Measurements from ENCODE around the gene OSBPL10.

The OSBPL10 gene

GRCh38 chr3:31800436-31800835 lies 180.6 kb downstream of the OSBPL10 start:
- H3K23ac ChIP-seq (ENCODE audit: low read length), result no peak overlapping the region
- H4K91ac ChIP-seq (ENCODE audit: low read depth, low read length), result no peak overlapping the region
- no peak overlapping the region for H2BK120ac ChIP-seq (ENCODE audit: insufficient read depth, low read length, poor library complexity)
- H2AFZ ChIP-seq (ENCODE audit: insufficient read depth, low read length, poor library complexity), result no peak overlapping the region
- H3K4me1 ChIP-seq (ENCODE audit: control insufficient read depth in 1 of 2, insufficient read depth in 2 of 2, low read length in 2 of 2), result peaks cover 0 to 2% of the 10 kb centered on the region in 2 experiments
- H3K9ac ChIP-seq (ENCODE audit: low read length), result no peak overlapping the region
- no peak overlapping the region for H4K8ac ChIP-seq (ENCODE audit: low read depth, low read length)
- no peak overlapping the region for H3K4me3 ChIP-seq (ENCODE audit: low read depth, low read length)
- no peaks in the 10 kb centered on the region for H3K79me1 ChIP-seq (ENCODE audit: low read length)
- no peak overlapping the region for H3K4me2 ChIP-seq (ENCODE audit: low read length)
- H3K14ac ChIP-seq (ENCODE audit: low read length), result no peak overlapping the region
- H2AK5ac ChIP-seq (ENCODE audit: low read length), result no peak overlapping the region
- H2BK5ac ChIP-seq (ENCODE audit: low read depth, low read length, poor library complexity), result no peak overlapping the region
- no peak overlapping the region for H3K18ac ChIP-seq (ENCODE audit: low read length)
- H2BK12ac ChIP-seq (ENCODE audit: low read length), result no peak overlapping the region
- no peaks in the 10 kb centered on the region for H3K27me3 ChIP-seq (ENCODE audit: insufficient read depth, low read length)
- H3K27ac ChIP-seq (ENCODE audit: low read depth, low read length), result no peak overlapping the region
- H4K12ac ChIP-seq (ENCODE audit: low read depth, low read length), result no peak overlapping the region
- no peak overlapping the region for H3K4ac ChIP-seq (ENCODE audit: low read depth, low read length)
- no peaks in the 10 kb centered on the region for H3K9me3 ChIP-seq (ENCODE audit: insufficient read depth, low read depth, low read length)
- no peak for DNase-seq
- H3K79me2 ChIP-seq (ENCODE audit: control insufficient read depth, insufficient read depth, low read length, poor library complexity), result no peaks in the 10 kb centered on the region
- H3K36me3 ChIP-seq (ENCODE audit: control insufficient read depth in 1 of 2, insufficient read depth in 2 of 2, low read length in 2 of 2), result no peaks in the 10 kb centered on the region
- no CpG with 5 or more reads among the region's 4 CpGs for WGBS (ENCODE audit: extremely low coverage, insufficient coverage, insufficient read length)

GRCh38 chr3:31798840-31799239 lies 182.2 kb downstream of the OSBPL10 start:
- Histone ChIP-seq H3K36me3 (ENCODE audit: control insufficient read depth in 1 of 2, insufficient read depth in 2 of 2, low read length in 2 of 2) (no peaks in the 10 kb centered on the region), H3K79me1 (ENCODE audit: low read length) (no peaks in the 10 kb centered on the region), H3K4me1 (ENCODE audit: control insufficient read depth in 1 of 2, insufficient read depth in 2 of 2, low read length in 2 of 2) (no peaks in the 10 kb centered on the region), H4K8ac (ENCODE audit: low read depth, low read length) (no peak overlapping the region), H3K4ac (ENCODE audit: low read depth, low read length) (no peak overlapping the region), H3K9ac (ENCODE audit: low read length) (no peak overlapping the region), H3K27me3 (ENCODE audit: insufficient read depth, low read length) (no peaks in the 10 kb centered on the region), H2AK5ac (ENCODE audit: low read length) (no peak overlapping the region), H3K18ac (ENCODE audit: low read length) (peak overlapping the region; percentile 40), H3K79me2 (ENCODE audit: control insufficient read depth, insufficient read depth, low read length, poor library complexity) (no peaks in the 10 kb centered on the region), H4K12ac (ENCODE audit: low read depth, low read length) (no peak overlapping the region), H3K9me3 (ENCODE audit: insufficient read depth, low read depth, low read length) (no peaks in the 10 kb centered on the region), H3K14ac (ENCODE audit: low read length) (no peak overlapping the region), H3K27ac (ENCODE audit: low read depth, low read length) (no peak overlapping the region), H2BK12ac (ENCODE audit: low read length) (no peak overlapping the region), H3K23ac (ENCODE audit: low read length) (no peak overlapping the region), H4K91ac (ENCODE audit: low read depth, low read length) (no peak overlapping the region), H3K4me3 (ENCODE audit: low read depth, low read length) (no peak overlapping the region), H3K4me2 (ENCODE audit: low read length) (no peak overlapping the region), H2BK120ac (ENCODE audit: insufficient read depth, low read length, poor library complexity) (no peak overlapping the region), H2AFZ (ENCODE audit: insufficient read depth, low read length, poor library complexity) (no peak overlapping the region), H2BK5ac (ENCODE audit: low read depth, low read length, poor library complexity) (no peak overlapping the region)
- no CpG with 5 or more reads among the region's 4 CpGs for WGBS (ENCODE audit: extremely low coverage, insufficient coverage, insufficient read length)
- no peak for DNase-seq

GRCh38 chr3:31793821-31794220 lies 187.2 kb downstream of the OSBPL10 start:
- H3K27ac ChIP-seq (ENCODE audit: low read depth, low read length), result no peak overlapping the region
- no peak overlapping the region for H3K9ac ChIP-seq (ENCODE audit: low read length)
- H2BK120ac ChIP-seq (ENCODE audit: insufficient read depth, low read length, poor library complexity), result no peak overlapping the region
- no peak overlapping the region for H3K18ac ChIP-seq (ENCODE audit: low read length)
- no peaks in the 10 kb centered on the region for H3K79me2 ChIP-seq (ENCODE audit: control insufficient read depth, insufficient read depth, low read length, poor library complexity)
- no peaks in the 10 kb centered on the region for H3K36me3 ChIP-seq (ENCODE audit: control insufficient read depth in 1 of 2, insufficient read depth in 2 of 2, low read length in 2 of 2)
- no peak overlapping the region for H4K8ac ChIP-seq (ENCODE audit: low read depth, low read length)
- no peak overlapping the region for H2AFZ ChIP-seq (ENCODE audit: insufficient read depth, low read length, poor library complexity)
- H4K12ac ChIP-seq (ENCODE audit: low read depth, low read length), result no peak overlapping the region
- no peak overlapping the region for H3K23ac ChIP-seq (ENCODE audit: low read length)
- no peak overlapping the region for H3K14ac ChIP-seq (ENCODE audit: low read length)
- no peak for DNase-seq
- H3K4ac ChIP-seq (ENCODE audit: low read depth, low read length), result no peak overlapping the region
- no CpG with 5 or more reads among the region's 4 CpGs for WGBS (ENCODE audit: extremely low coverage, insufficient coverage, insufficient read length)
- H3K27me3 ChIP-seq (ENCODE audit: insufficient read depth, low read length), result no peaks in the 10 kb centered on the region
- no peaks in the 10 kb centered on the region for H3K4me1 ChIP-seq (ENCODE audit: control insufficient read depth in 1 of 2, insufficient read depth in 2 of 2, low read length in 2 of 2)
- H4K91ac ChIP-seq (ENCODE audit: low read depth, low read length), result no peak overlapping the region
- H3K79me1 ChIP-seq (ENCODE audit: low read length), result no peaks in the 10 kb centered on the region
- no peak overlapping the region for H2AK5ac ChIP-seq (ENCODE audit: low read length)
- no peak overlapping the region for H2BK12ac ChIP-seq (ENCODE audit: low read length)
- no peak overlapping the region for H2BK5ac ChIP-seq (ENCODE audit: low read depth, low read length, poor library complexity)
- H3K4me2 ChIP-seq (ENCODE audit: low read length), result no peak overlapping the region
- H3K9me3 ChIP-seq (ENCODE audit: insufficient read depth, low read depth, low read length), result no peaks in the 10 kb centered on the region
- H3K4me3 ChIP-seq (ENCODE audit: low read depth, low read length), result no peak overlapping the region

- Histone ChIP-seq H3K4me3 (ENCODE audit: low read depth, low read length) (no peak overlapping the region), H2AK5ac (ENCODE audit: low read length) (no peak overlapping the region), H4K91ac (ENCODE audit: low read depth, low read length) (no peak overlapping the region)
These were observed 190.0 kb downstream of the OSBPL10 start for GRCh38 chr3:31791090-31791430.

More at GRCh38 chr3:31791090-31791430, 190.0 kb downstream of the OSBPL10 start:
- Histone ChIP-seq H3K36me3 (ENCODE audit: control insufficient read depth in 1 of 2, insufficient read depth in 2 of 2, low read length in 2 of 2) (no peaks in the 10 kb centered on the region), H2BK5ac (ENCODE audit: low read depth, low read length, poor library complexity) (no peak overlapping the region), H3K4me1 (ENCODE audit: control insufficient read depth in 1 of 2, insufficient read depth in 2 of 2, low read length in 2 of 2) (no peaks in the 10 kb centered on the region), H2BK120ac (ENCODE audit: insufficient read depth, low read length, poor library complexity) (no peak overlapping the region), H3K27ac (ENCODE audit: low read depth, low read length) (no peak overlapping the region), H3K14ac (ENCODE audit: low read length) (no peak overlapping the region), H4K12ac (ENCODE audit: low read depth, low read length) (no peak overlapping the region), H3K23ac (ENCODE audit: low read length) (no peak overlapping the region), H3K9me3 (ENCODE audit: insufficient read depth, low read depth, low read length) (no peaks in the 10 kb centered on the region), H3K18ac (ENCODE audit: low read length) (no peak overlapping the region), H3K4ac (ENCODE audit: low read depth, low read length) (no peak overlapping the region), H3K27me3 (ENCODE audit: insufficient read depth, low read length) (no peaks in the 10 kb centered on the region), H2AFZ (ENCODE audit: insufficient read depth, low read length, poor library complexity) (no peak overlapping the region), H3K79me2 (ENCODE audit: control insufficient read depth, insufficient read depth, low read length, poor library complexity) (no peaks in the 10 kb centered on the region), H3K4me2 (ENCODE audit: low read length) (no peak overlapping the region), H3K79me1 (ENCODE audit: low read length) (no peaks in the 10 kb centered on the region), H3K9ac (ENCODE audit: low read length) (no peak overlapping the region), H4K8ac (ENCODE audit: low read depth, low read length) (no peak overlapping the region), H2BK12ac (ENCODE audit: low read length) (no peak overlapping the region)
- no peak for DNase-seq
- WGBS (ENCODE audit: extremely low coverage, insufficient coverage, insufficient read length), result no CpG with 5 or more reads among the region's 2 CpGs
